Activated CD4-positive, CD25-positive, alpha-beta regulatory T cell (primary cell): ENCODE results near the gene CARF.

Experiments used
- DNase-seq, 4 experiments: peaks; one replicate each; lab custom pipeline; 2025; lab: John Stamatoyannopoulos, UW

CARF gene

GRCh38 chr2:203018181-203018580 is 106.1 kb downstream of the CARF start:
- no peak for DNase-seq

- DNase-seq: no peak
Measured at GRCh38 chr2:203019142-203019541, 107.1 kb downstream of the CARF start.

- DNase-seq: no peak
Measured at GRCh38 chr2:203021991-203022390, 109.9 kb downstream of the CARF start.

GRCh38 chr2:203022751-203023150 is 110.7 kb downstream of the CARF start:
- DNase-seq: no peak

GRCh38 chr2:203025592-203025991 is 113.5 kb downstream of the CARF start:
- no peak for DNase-seq

- DNase-seq: no peak
Measured at GRCh38 chr2:203030545-203030944, 118.5 kb downstream of the CARF start.

- DNase-seq: no peak
Measured at GRCh38 chr2:203030991-203031390, 118.9 kb downstream of the CARF start.

GRCh38 chr2:203033395-203033794 is 121.3 kb downstream of the CARF start:
- DNase-seq: no peak

- DNase-seq: no peak
Measured at GRCh38 chr2:203035879-203036470, 123.9 kb downstream of the CARF start.
